ENCODE results near the gene DGCR8.

Gene DGCR8

DNA sequence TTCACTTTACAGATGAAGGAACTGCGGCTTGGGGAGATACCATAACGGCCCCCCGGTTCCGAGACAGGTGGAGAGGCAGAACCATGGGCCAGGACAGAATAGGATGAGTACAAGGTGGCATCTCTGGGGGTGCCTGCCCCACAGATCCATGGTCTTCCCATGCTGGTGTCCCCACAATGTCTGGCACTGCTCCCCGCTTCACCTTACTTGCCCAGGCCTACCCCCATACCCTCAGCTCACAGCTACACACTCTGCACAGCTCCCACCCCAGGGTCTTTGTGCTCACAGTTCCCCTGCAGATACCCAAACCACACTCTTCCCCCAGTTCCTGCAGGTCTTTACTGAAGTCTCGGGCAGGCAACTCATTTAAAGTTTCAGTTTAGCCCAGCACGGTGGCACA is 11.4 kb upstream of the DGCR8 start:
- no peak for TF ChIP-seq EZH2phosphoT487 (IDR thresholded peaks at IDR 0.05; ENCODE audit: low read depth)
- TF ChIP-seq, protein P1, sequence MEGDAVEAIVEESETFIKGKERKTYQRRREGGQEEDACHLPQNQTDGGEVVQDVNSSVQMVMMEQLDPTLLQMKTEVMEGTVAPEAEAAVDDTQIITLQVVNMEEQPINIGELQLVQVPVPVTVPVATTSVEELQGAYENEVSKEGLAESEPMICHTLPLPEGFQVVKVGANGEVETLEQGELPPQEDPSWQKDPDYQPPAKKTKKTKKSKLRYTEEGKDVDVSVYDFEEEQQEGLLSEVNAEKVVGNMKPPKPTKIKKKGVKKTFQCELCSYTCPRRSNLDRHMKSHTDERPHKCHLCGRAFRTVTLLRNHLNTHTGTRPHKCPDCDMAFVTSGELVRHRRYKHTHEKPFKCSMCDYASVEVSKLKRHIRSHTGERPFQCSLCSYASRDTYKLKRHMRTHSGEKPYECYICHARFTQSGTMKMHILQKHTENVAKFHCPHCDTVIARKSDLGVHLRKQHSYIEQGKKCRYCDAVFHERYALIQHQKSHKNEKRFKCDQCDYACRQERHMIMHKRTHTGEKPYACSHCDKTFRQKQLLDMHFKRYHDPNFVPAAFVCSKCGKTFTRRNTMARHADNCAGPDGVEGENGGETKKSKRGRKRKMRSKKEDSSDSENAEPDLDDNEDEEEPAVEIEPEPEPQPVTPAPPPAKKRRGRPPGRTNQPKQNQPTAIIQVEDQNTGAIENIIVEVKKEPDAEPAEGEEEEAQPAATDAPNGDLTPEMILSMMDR (IDR thresholded peaks at IDR 0.05; ENCODE audit: low read depth, low read length): no peak
- Histone ChIP-seq H3K27me3 (ENCODE audit: low read depth, low read length) (no peaks in the 10 kb centered on the region), H3K4me3 (ENCODE audit: low read length) (no peak overlapping the region), H3K79me2 (ENCODE audit: low read length) (no peaks in the 10 kb centered on the region), H3K36me3 (replicated peaks; ENCODE audit: low read depth, low read length) (peaks cover 3% of the 10 kb centered on the region), H3K4me1 (ENCODE audit: low read length) (no peaks in the 10 kb centered on the region; the same call in 1 of the 2 replicates), H3K9me3 (ENCODE audit: insufficient read depth, low read length) (no peaks in the 10 kb centered on the region), H3K9ac (ENCODE audit: low read length) (no peak overlapping the region), H3K27ac (ENCODE audit: low read length) (no peak overlapping the region), H3K4me2 (ENCODE audit: low read length) (no peak overlapping the region), H2AFZ (ENCODE audit: low read depth, low read length) (no peak overlapping the region), H4K20me1 (ENCODE audit: insufficient read depth, low read length) (no peaks in the 10 kb centered on the region)

DNA sequence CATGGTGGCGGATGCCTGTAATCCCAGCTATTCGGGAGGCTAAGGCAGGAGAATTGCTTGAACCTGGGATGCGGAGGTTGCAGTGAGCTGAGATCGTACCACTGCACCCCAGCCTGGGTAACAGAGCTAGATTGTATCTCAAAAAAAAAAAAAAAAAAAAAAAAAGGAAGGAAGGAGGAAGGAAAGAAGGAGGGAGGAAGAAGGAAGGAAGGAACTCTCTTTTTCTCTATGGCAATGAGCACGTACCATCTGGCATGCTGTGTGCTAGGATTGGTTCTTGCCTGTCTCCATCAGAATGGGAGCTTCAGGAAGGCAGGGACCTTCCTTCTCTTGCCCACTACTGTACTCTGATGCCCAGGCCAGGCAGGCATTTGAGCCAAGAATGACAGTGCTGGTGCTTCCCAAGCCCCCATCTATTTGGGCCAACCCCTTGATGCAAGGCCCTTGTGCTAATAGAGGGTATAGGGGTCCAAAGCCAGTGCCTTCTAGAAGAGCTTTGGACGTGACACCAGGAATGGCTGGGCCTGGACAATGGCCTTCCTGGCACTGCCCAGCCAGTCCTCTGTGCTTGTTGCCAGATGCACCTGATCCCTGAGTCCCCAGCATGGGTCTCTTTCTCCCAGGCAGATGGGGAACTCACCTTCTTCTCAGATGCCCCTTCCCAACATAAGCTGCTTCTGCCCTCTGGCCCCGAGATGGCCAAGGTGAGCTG is 10.6 kb upstream of the DGCR8 start:
- no peak overlapping the region for H3K27ac ChIP-seq (ENCODE audit: low read length)
- no peak overlapping the region for H3K4me3 ChIP-seq (ENCODE audit: low read length)
- H3K9me3 ChIP-seq (ENCODE audit: insufficient read depth, low read length): no peaks in the 10 kb centered on the region
- peaks cover 3% of the 10 kb centered on the region for H3K36me3 ChIP-seq (replicated peaks; ENCODE audit: low read depth, low read length)
- H3K79me2 ChIP-seq (ENCODE audit: low read length): no peaks in the 10 kb centered on the region
- no peak for TF ChIP-seq EZH2phosphoT487 (IDR thresholded peaks at IDR 0.05; ENCODE audit: low read depth)
- TF ChIP-seq, protein P1 (IDR thresholded peaks at IDR 0.05; ENCODE audit: low read depth, low read length): no peak
- no peaks in the 10 kb centered on the region for H3K27me3 ChIP-seq (ENCODE audit: low read depth, low read length)
- no peak overlapping the region for H2AFZ ChIP-seq (ENCODE audit: low read depth, low read length)
- no peak overlapping the region for H3K4me2 ChIP-seq (ENCODE audit: low read length)
- H4K20me1 ChIP-seq (ENCODE audit: insufficient read depth, low read length): no peaks in the 10 kb centered on the region
- no peak overlapping the region for H3K9ac ChIP-seq (ENCODE audit: low read length)
- H3K4me1 ChIP-seq (ENCODE audit: low read length): no peaks in the 10 kb centered on the region; the same call in 1 of the 2 replicates

DNA sequence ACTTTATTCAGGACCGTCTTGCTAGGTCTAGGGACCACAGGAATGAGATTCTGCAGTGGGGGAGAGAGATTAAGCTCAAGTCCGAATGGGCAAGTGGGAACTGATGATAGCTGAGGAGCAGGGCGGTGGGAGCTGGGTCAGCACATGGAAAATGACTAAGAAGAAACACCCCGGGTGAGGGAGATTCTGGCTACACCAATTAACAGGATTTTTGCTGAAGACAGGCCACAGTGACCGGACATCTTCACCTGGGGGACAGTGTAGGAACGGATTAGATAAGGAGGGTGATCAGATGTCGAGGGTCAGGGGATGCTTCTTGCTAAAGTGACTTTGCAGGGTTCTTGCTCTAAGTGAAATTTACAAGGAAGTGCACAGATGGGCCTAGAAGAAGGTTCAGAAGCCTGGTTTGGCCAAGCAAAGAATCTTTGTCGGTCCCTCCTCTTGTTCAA is 8.5 kb upstream of the DGCR8 start:
- Histone ChIP-seq H3K27me3 (ENCODE audit: low read depth, low read length) (no peaks in the 10 kb centered on the region), H3K36me3 (replicated peaks; ENCODE audit: low read depth, low read length) (no peaks in the 10 kb centered on the region), H3K4me2 (ENCODE audit: low read length) (no peak overlapping the region), H3K79me2 (ENCODE audit: low read length) (no peaks in the 10 kb centered on the region), H3K4me3 (ENCODE audit: low read length) (no peak overlapping the region), H3K4me1 (ENCODE audit: low read length) (no peaks in the 10 kb centered on the region; the same call in 1 of the 2 replicates), H2AFZ (ENCODE audit: low read depth, low read length) (no peak overlapping the region), H3K9me3 (ENCODE audit: insufficient read depth, low read length) (no peaks in the 10 kb centered on the region), H3K9ac (ENCODE audit: low read length) (no peak overlapping the region), H3K27ac (ENCODE audit: low read length) (no peak overlapping the region), H4K20me1 (ENCODE audit: insufficient read depth, low read length) (no peaks in the 10 kb centered on the region)
- no peak for TF ChIP-seq EZH2phosphoT487 (IDR thresholded peaks at IDR 0.05; ENCODE audit: low read depth)
- TF ChIP-seq, protein P1 (IDR thresholded peaks at IDR 0.05; ENCODE audit: low read depth, low read length): no peak

DNA sequence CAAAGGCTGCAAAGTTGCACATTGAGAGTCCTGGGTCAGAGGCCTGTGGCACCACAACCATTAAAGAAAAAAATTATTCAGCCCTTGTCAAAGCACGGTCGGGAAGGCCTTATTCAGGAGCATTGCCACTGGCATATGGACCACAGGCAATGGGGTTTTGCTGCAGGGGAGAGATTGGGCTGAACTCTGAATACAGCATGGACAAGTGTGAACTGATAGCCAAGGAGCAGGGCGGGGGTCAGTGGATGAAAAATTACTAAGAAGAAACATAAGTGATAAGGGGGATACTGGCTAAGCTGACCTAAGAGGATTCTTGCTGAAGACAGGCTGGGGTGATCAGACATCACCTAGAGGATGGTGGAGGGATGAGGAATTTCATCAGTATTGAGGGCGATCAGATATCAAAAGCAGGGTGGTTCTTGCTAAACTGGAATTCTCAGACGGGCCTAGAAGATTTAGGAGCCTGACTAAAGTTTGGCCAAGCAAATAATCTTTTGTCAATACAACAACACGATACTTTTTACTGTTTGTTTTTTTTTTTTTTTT is 3.3 kb upstream of the DGCR8 start:
- no peak overlapping the region for H3K9ac ChIP-seq (ENCODE audit: low read length)
- H3K4me1 ChIP-seq (ENCODE audit: low read length): peaks cover 8% of the 10 kb centered on the region
- no peak overlapping the region for H3K27ac ChIP-seq (ENCODE audit: low read length)
- no peaks in the 10 kb centered on the region for H3K36me3 ChIP-seq (replicated peaks; ENCODE audit: low read depth, low read length)
- H3K9me3 ChIP-seq (ENCODE audit: insufficient read depth, low read length): no peaks in the 10 kb centered on the region
- no peak overlapping the region for H2AFZ ChIP-seq (ENCODE audit: low read depth, low read length)
- H3K27me3 ChIP-seq (ENCODE audit: low read depth, low read length): no peaks in the 10 kb centered on the region
- no peaks in the 10 kb centered on the region for H4K20me1 ChIP-seq (ENCODE audit: insufficient read depth, low read length)
- TF ChIP-seq EZH2phosphoT487 (IDR thresholded peaks at IDR 0.05; ENCODE audit: low read depth): no peak
- TF ChIP-seq, protein P1 (IDR thresholded peaks at IDR 0.05; ENCODE audit: low read depth, low read length): no peak
- H3K79me2 ChIP-seq (ENCODE audit: low read length): peaks cover 16% of the 10 kb centered on the region
- H3K4me3 ChIP-seq (ENCODE audit: low read length): no peak overlapping the region
- H3K4me2 ChIP-seq (ENCODE audit: low read length): no peak overlapping the region

All from OCI-LY3 (cell line).